Midbrain (tissue), 1 donor: ENCODE measurements around the gene ERBB4.
"Not testable (repeated sequence)": the region's sequence is repeated elsewhere in the genome, so short reads cannot be mapped to it uniquely, and the experiment has no call there.

Source experiments
- DNase-seq: peaks from one replicate; lab custom pipeline; 2025; lab: John Stamatoyannopoulos, UW

Gene ERBB4

DNA sequence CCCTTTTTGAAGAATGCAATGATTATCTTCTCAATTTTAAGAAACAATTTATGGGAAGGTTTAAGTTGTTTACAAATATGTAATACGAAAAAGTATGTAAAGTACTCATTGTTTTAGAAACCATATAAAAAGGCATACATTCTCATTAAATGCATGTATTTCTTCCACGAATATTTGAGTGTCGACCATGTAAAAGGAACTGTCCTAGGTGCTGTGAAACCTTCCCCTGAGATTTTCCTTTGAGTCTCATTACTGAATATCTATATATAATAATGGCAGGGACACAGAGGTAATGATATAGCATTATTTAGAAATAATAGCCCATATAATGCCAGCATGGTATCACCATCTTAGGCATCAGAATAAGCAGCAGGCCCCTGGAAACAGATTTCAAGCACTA, 239.3 kb downstream of the ERBB4 start:
- DNase-seq: no peak

DNA sequence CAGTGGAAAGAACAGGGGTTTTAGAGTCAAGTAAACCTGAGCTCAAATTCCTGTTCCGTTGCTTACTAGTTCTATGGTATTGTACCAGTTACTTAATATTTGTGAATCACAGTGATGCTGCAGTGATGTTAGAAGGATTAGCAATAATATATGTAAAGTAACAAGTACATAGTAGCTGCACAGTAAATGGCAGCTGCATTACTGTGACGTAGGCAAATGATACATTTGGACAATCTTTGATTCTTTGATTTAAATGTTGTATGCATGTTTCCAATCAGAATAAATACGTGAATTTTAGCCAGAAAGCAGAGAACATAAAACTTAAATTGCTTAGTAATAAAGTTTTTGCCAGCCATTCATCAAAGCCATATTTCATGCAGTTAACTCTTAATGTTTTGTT, 243.0 kb downstream of the ERBB4 start:
- DNase-seq: no peak

DNA sequence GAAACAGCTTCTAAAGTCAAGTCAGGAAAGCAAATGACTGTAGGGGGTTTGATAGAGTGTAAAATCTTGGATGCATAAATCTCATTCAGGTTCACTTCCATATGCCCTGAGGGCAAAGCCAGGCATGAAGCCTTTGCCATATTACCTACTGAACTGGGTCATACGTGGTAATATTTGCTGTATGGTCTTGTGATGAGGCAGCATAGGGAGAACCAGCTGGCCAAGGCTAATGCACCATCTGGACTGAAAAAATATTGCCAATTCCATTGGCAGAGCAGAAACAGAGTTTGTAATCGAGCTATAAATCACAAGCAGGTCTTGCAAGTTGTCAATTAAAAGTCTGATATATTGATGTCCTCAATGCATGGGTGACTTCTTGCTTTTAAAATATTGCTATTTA, 243.8 kb downstream of the ERBB4 start:
- no peak for DNase-seq

DNA sequence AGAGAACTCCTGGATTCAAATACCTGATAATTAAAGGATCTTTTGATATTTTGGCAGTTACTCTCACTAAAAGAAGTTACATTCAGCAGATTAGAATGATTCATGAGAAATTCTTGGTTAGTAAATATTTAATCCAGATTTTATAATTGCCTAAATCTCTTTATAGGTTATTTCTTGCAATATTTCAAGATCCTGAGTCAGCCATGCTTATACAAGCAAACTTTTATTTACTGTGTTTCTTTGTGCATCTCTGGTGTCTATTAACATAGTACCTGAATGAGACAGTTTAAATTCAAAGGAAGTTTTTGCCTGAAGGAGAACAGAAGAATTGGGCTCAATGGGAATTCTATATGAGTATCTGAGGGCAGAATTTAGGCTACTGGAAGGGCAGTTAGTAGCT, 249.3 kb downstream of the ERBB4 start:
- no peak for DNase-seq

DNA sequence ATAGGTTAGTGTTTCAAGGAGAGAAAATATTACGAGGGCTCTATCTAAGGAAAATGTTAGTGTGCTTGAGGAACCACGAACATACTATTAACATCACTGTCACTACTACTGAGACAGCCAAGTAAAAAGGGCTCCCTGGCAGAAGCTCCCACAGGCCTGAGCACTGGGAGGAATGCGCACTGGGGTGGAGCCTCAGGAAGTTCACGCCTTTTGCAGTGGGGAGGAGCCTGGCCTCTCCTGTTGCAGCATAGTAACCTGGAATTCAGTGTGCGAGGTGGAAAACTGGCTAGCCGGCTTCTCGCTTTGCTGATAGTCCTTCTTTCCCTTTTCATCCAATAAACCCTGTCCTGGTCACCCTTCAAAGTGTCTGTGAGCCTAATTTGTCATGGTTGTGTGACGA, 250.3 kb downstream of the ERBB4 start:
- no peak for DNase-seq

DNA sequence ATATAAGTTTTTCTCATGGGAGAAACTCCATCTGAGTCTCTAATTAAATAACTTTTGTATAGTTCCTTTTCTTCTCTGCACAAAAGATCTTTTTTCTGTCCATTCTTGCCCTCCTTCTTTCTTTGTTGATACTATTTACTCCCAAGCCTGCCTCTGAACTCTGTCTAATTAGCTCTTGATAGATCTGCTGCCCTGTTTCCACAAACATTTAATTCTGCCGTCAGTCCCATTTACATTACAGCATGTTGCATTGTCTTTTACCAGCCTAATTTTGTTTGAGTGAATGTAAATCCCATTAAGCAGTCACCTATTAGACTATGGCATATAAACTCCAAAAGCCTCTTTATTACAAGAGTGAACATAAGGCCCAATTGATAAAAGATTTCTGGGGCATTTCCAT, 254.4 kb downstream of the ERBB4 start:
- no peak for DNase-seq

DNA sequence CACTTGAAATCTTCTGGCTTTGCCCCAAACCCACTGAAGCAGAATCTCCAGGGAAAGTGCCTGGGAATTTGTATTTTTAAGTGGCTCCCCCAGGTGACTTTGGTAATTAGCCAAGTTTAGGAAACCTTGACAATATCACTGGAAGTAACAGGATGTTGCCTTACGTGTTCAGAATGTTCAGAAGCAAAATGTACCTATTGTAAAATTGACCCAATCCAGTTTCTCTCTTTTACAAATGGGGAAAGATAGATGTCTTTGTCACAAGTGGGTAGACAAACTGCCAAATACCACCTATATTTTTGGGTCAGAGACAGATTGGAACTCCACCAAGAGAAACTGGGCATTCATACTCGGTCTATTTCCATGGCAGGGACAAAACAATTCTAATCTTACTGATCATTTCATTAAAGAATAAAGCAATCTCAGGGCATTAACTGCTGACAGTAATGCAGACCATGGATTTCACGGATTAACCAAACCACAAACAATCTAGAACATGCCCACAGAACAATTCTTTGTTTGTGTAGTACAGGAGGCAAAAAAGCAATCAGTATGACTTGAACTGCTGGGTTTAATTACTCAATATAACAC, 255.8 kb downstream of the ERBB4 start:
- peak; percentile 14 for DNase-seq

DNA sequence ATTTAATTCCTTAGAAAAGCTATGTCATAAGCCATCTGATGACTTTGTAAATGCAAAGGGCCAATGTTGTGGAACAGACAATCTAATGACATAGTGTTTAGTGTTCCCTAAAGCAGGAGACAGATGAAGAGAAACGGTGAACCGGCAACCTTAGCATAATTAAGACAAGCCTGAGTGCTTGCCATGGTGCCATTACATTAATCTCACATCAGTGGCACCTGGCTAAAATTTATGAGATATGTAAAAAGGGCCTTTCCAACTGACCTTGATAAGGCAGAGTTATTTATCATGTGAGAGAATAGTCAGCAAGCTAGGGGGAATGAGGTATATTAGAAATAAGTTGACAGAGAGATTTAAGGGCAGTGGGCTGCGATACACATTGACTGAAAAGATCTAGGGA, 261.8 kb downstream of the ERBB4 start:
- DNase-seq: no peak

DNA sequence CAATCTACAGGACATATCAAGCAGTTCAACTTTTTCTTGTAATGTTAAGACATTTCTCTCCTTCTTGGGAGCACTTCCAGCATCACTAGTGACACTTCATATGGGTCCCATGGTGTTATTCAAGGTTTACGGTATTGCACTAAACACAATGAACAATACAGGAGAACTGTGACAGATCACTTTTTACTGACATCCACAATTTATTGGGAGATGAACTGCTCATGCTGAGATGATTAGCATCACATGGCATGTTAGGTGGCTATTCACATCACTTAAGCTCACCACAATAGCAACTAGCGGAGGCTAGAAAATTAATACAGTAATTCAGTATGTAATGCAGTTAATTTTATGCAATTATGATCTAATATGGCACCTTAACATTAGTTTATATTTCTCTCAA, 264.4 kb downstream of the ERBB4 start:
- DNase-seq: no peak

DNA sequence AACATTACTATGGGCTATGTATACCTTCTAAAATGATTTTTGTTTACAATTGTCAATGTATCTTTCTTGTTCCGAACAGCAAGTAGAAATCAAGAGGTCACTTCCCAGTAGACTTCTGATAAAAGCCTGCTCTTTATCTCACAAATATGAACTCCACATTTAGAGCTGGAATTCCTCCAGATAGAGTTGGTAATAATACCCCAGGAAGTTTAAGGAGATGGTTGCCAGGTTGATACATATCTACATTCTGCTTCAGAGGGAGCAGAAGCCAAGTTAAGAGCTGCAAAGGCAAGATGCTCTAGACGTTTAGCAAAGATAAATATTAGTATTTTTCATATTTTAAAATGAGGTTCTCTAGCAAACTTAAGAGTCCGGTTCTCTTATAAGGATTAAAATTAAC, 267.0 kb downstream of the ERBB4 start:
- no peak for DNase-seq

DNA sequence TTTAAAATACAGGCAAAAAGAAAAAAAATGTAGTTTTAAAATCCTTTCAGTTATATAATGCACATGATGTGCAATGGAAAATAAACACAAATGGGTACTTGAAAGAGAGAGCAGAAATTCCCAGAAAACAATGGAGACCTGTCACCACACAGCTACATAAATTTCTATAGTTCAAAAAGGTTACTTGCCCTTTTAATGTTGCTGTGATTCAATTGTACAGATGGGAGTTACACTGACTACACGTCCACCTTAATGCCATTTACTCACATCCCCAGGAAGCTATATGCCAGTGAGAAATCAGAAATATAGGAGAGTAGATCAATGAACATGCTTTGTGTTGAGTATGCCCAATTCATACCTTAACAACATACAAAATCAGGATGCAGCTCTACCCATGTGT, 269.6 kb downstream of the ERBB4 start:
- DNase-seq: no peak

DNA sequence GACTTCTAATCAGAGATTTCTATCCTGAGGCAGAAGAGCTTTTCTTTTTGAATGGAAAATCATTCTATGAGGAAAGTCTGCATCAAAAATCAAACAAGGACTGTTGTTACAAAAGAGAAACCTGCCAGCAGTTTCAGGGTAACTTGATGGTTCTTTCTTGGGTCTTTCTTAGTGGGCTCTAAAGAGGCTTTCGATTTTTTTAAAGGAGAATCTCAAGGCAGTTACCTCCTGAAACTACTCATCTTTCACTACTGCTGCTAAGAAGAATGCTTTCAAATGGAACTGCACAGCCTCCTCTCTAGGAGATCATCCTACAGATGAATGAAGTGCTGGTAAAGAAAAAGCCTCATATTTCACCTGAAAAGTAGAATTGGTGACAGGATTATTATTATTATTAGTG, 272.3 kb downstream of the ERBB4 start:
- no peak for DNase-seq

DNA sequence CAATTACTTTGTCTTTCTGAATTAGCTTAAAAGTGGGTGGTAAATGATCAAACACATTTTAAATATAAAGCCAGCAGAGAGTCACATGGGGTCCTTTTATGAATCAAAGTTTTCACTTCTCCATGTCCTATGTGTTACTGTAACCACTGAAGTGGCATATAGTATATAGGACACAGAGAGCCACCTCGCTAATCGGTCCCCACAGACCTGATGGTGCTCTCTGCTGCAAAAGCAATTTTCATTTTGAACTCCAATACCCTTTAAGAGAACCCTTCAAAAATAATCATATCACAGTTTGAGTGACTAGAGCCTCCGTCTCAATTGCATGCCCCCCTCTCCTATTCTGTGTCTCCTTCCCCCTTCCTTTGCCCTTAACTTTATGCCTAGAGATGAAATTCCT, 272.8 kb downstream of the ERBB4 start:
- DNase-seq: no peak

DNA sequence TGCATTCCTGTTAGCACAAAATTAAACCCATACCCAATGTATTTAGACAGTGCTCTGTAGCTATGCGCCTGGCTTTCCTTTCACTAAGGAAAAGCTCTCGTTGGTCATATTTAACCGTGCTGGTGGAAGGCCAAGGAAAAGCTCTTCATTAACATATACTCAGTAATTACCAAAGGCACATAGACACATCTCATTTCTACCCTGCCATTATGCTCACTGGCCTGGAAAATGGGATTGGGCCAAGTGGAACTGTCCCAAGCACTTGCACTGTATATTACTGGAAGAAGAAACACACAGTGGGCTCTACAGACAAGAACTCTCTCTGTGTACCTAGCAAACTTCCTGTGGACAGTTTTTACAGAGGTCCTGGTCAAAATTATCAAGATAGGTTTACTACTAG, 274.4 kb downstream of the ERBB4 start:
- no peak for DNase-seq

DNA sequence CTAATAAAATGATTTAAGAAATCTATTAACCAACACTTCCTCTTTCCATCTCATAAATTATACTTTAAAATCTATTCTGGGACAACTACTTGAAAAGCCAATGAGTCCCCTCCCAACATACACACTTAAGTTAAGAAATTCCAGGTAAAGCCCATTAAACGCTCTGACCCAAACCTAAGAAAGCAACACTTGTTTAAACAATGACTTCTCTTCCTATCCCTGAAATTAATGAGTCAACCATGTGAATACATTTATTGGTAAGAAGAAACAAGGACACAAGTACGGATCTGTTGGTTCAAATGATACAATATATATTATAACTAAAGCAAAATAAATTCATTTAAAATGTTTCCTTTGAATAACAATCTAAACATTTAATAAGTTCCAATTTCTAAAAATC, 279.4 kb downstream of the ERBB4 start:
- no peak for DNase-seq

DNA sequence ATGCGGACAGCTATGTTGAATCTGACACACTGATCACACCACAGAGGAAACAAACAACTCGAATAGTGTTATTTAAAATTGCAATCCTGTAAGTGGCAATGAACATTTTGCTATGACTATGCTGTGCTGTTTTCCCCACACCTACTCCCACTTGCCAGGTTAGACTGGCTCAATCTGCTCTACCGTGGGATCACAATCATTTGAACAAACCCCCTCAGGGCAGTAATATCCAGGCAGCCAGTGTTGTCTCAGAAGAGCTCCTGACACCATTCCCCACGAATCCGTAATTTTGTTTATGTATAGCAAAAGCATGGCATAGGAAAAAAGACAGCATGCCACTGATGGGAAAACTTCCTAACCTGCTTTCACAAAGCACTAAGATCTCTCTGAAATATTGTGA, 284.3 kb downstream of the ERBB4 start:
- no peak for DNase-seq

DNA sequence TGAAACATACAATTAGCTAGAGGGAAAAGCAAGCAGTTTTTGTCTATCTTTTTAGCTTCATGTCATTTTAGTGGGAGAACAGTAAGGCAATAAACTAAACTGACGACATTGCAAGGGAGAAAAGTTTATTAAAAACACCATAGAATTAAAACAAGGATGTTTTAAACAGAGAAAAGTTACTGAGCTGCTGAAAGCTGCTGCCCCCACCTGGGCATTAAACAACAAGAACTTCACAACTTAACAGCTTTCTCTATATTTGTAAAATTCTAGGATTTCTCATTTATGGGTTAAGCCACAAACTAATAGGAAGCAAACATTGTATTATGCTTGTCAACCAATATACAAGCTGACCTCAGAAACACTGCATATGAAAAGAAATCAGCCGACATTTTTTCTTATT, 289.2 kb downstream of the ERBB4 start:
- DNase-seq: no peak

DNA sequence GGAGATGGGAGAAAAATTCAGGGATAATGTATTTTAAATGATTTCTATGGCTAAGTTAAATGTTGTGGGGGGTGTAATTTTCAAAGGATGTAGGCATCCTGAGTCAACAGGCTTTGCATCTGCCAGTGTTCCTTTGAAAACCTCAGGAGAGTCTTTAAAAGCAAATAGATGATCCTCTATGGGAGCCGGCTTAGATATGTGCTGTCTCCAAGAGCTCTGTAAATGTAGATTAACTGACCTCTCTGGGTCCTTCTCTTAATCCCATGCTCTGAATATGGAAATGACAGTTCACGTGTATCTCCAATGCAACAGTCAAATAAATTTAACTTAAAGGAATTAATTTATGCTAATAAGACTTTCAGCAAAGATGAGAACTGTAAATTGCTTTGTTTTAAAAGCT, 292.7 kb downstream of the ERBB4 start:
- no peak for DNase-seq

DNA sequence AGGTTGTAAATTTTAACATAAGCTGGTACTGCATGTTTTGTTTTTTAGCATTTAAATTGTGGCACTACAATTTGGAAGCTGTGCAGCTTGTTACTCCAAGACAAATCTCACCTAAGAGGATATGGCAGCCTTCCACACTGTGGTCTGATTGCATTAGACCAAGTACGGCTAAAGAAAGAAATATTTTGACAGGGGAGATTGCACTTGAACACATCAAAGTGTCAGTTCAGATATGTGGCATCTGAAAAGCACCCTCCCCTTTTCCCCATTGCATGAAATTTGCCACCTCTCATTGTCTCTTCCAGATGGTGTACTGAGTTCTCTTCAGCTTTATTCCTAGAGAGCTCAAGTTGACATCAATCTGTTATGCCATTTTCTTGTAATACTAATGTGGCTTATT, 295.9 kb downstream of the ERBB4 start:
- DNase-seq: no peak

DNA sequence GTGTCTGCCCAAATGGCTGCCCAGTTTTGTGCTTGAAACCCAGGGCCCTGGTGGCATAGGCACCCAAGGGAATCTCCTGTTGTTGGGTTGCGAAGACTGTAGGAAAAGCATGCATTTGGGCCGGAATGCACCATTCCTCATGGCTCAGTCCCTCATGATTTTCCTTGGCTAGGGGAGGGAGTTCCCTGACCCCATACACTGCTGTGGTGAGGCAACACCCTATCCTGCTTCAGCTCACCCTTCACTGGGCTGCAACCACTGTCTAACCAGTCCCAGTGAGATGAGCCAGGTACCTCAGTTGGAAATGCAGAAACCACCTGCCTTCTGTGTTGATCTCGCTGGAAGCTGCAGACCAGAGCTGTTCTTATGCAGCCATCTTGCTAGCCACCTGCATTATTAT, 300.4 kb downstream of the ERBB4 start:
- DNase-seq: not testable (repeated sequence)

DNA sequence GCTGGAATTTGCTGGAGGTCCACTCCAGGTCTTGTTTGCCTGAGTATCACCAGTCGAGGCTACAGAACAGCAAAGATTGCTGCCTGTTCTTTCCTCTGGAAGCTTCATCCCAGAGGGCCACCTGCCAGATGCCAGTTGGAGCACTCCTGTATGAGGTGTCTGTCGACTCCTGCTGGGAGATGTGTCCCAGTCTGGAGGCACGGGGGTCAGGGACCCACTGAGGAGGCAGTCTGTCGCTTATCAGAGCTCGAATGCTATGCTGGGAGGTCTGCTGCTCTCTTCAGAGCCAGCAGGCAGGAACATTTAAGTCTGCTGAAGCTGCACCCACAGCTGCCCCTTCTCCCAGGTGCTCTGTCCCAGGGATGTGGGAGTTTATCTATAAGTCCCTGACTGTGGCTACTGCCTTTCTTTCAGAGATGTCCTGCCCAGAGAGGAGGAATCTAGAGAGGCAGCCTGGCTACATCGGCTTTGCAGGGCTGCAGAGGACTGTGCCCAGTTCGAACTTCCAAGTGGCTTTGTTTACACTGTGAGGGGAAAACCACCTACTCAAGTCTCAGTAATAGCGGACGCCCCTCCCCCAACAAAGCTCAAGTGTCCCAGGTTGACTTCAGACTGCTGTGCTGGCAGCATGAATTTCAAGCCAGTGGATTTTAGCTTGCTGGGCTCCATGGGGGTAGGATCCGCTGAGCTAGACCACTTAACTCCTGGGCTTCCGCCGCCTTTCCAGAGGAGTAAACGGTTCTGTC, 301.1 kb downstream of the ERBB4 start:
- no peak for DNase-seq

DNA sequence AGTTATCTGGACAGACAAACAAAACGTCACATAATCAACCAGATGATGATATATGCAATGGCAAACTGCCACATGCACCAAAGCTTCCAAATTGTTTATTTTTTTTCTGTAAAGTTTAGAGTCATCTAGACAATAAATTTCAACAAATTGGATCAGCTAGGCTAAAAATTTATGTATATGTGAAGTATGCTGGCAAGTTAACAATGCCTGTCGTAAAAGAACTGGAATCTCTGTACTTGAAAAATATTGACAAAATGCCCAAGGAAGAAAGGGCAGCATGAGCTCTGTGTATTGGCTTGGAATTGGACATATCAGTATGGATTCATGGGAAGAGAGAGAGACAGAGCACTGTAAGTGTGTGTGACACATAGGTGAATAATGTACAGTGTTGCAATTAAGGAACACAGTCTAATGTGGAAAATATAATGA, 309.8 kb downstream of the ERBB4 start:
- no peak for DNase-seq

DNA sequence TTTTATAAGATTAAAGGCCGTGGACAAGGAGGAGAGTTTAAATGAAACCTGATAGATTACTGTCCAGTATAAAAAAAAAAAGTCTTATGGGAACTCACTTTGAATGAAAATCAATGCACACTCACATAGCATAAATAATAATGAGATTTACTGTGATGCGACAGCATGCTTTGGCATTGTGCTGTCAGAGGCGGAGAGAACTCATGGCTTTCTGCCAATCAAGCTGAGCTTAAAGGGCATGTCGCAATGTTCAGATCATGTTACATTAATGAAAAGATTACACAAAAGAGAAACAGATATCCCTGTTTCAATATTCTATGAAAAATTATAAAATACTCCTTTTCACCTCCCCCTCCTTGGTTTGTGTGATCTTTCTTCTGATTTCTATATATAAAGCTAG, 310.8 kb downstream of the ERBB4 start:
- DNase-seq: no peak

DNA sequence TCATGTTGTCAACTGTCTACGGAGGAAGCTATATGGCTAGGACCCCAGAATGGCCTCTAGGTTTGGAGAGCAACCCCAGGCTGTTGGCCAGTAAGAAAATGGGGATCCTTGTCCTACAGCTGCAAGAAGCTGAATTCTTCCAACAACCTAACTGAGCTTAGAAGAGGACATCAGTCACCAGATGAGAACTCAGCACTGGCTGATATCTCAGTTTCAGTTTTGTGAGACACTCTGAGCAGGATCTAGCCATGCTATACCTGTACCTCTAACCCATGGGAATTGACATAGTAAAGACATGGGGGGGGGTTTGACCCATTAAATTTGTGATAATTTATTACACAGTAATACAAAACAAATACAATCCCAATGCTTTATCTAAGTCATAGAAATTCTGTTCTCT, 312.5 kb downstream of the ERBB4 start:
- DNase-seq: no peak
